K562 (cell line): ENCODE data around the gene SLC4A9. TPM values are rescaled to one million over a fixed set of nuclear protein-coding genes. Genes with fewer than 3 reads are reported as not detected.

ENCODE experiments used
- ATAC-seq: fragments of 200-7000 bp; cut with Tn5 transposase; 3 replicates; pipeline ENCODE4 v1.9.1; 2020; ENCODE audit warnings: moderate library complexity
- BruUV-seq: library from RNA; stranded (reverse); fragments of 400-500 nt; replicated peaks from 2 replicates; lab custom pipeline; 2021; lab: Mats Ljungman, UMichigan
- CTCF ChIA-PET: fragments of 300-600 bp; formaldehyde crosslinking; extraction: SDS; loops from one replicate; lab custom pipeline; 2021; ENCODE audit warnings: low intra/inter-chr PET ratio; lab: Yijun Ruan, JAX
- POLR2A ChIA-PET: fragments of 300-600, 350-650 bp; sonication (Branson Sonifier 250); formaldehyde crosslinking; extraction: SDS; loops from one replicate; lab custom pipeline; 2021; ENCODE audit warnings: antibody characterized with exemption, inconsistent platforms; lab: Yijun Ruan, JAX
- DNase-seq, 4 experiments: peaks; one replicate each; pipeline versions ENCODE4 v3.0.0 to v3.0.0-alpha.2; 2011 to 2018; ENCODE audit warnings: low spot score in 3 of 4, mixed read lengths in 3 of 4; ENCODE audit errors: extremely low read depth in 1 of 4
- FAIRE-seq: peaks from 2 replicates; lab custom pipeline; 2011; peaks lifted over from hg19 to GRCh38; lab: Jason Lieb, UNC
- H2AFZ ChIP-seq: 2 replicates; pipeline ENCODE4 v1.6.0; 2011; ENCODE audit warnings: low read depth, low read length, control low read depth, inconsistent platforms
- H3K27ac ChIP-seq: fragments of 200-600 bp; 3 replicates; pipeline ENCODE4 v1.8.0; 2011; ENCODE audit warnings: low read depth, mild to moderate bottlenecking, control low read depth, inconsistent platforms, low read length, moderate library complexity, mixed read lengths; ENCODE audit errors: extremely low read depth
- H3K27me3 ChIP-seq, 2 experiments: fragments of 300-600 bp in 1 of 2; 2 replicates in 1 of 2; 3 replicates in 1 of 2; pipeline versions ENCODE4 v1.6.0 to v1.8.0; 2011; ENCODE audit warnings: inconsistent platforms in 2 of 2, low read length in 2 of 2, mild to moderate bottlenecking in 1 of 2, mixed read lengths in 1 of 2, moderate library complexity in 1 of 2; ENCODE audit not compliant: control insufficient read depth in 2 of 2, insufficient read depth in 2 of 2
- H3K36me3 ChIP-seq: fragments of 300-600 bp; 3 replicates; pipeline ENCODE4 v1.8.0; 2011; ENCODE audit warnings: mild to moderate bottlenecking, low read length, inconsistent platforms; ENCODE audit not compliant: control insufficient read depth, insufficient read depth
- H3K4me1 ChIP-seq, 2 experiments: fragments of 200-600 bp in 1 of 2; replicated peaks in 1 of 2; 2 replicates in 1 of 2; 3 replicates in 1 of 2; pipeline versions ENCODE4 v1.5.1 to v1.8.0; 2011; ENCODE audit warnings: inconsistent platforms in 2 of 2, low read length in 2 of 2, mild to moderate bottlenecking in 1 of 2, mixed read lengths in 1 of 2, moderate library complexity in 1 of 2; ENCODE audit not compliant: control insufficient read depth in 2 of 2, insufficient read depth in 2 of 2
- H3K4me2 ChIP-seq: 2 replicates; pipeline ENCODE4 v1.6.1; 2011; ENCODE audit warnings: low read length, control low read depth, inconsistent platforms, mixed read lengths; ENCODE audit not compliant: insufficient read depth
- H3K4me3 ChIP-seq: fragments of 200-600 bp; sonication (generic), shearing (Covaris generic); 2 replicates; pipeline ENCODE4 v1.5.1; 2016; ENCODE audit warnings: control low read depth, inconsistent platforms
- H3K79me2 ChIP-seq: fragments of 200-600 bp; 3 replicates; pipeline ENCODE4 v1.8.0; 2011; ENCODE audit warnings: low read length, inconsistent platforms; ENCODE audit not compliant: control insufficient read depth, insufficient read depth
- H3K9ac ChIP-seq, 2 experiments: 2 replicates each; pipeline versions ENCODE4 v1.6.0 to v1.6.1; 2011; ENCODE audit warnings: low read depth in 2 of 2, low read length in 2 of 2, control low read depth in 1 of 2, inconsistent platforms in 1 of 2, mild to moderate bottlenecking in 1 of 2, mixed read lengths in 1 of 2; ENCODE audit not compliant: insufficient read depth in 1 of 2
- H3K9me1 ChIP-seq: one replicate; pipeline ENCODE4 v1.6.0; 2011; ENCODE audit warnings: inconsistent platforms, mild to moderate bottlenecking, low read length, moderate library complexity; ENCODE audit not compliant: control insufficient read depth, insufficient read depth
- H3K9me3 ChIP-seq: replicated peaks from 2 replicates; pipeline ENCODE4 v1.5.1; 2011; ENCODE audit warnings: low read depth, low read length, inconsistent platforms; ENCODE audit not compliant: control insufficient read depth, insufficient read depth
- H4K20me1 ChIP-seq: replicated peaks from 2 replicates; pipeline ENCODE4 v1.6.1; 2011; ENCODE audit warnings: low read length, inconsistent platforms, mixed read lengths; ENCODE audit not compliant: control insufficient read depth, insufficient read depth
- E2F8 ChIP-seq: fragments of 450-650 bp; IDR thresholded peaks from 2 replicates; pipeline ENCODE4 v1.7.1; 2018; ENCODE audit warnings: mild to moderate bottlenecking, low read depth; ENCODE audit not compliant: partially characterized antibody
- FOXM1 ChIP-seq, 2 experiments: fragments of 450-650 bp in 1 of 2; sonication (generic) in 1 of 2; formaldehyde crosslinking in 1 of 2; IDR thresholded peaks; 2 replicates each; pipeline versions ENCODE4 v1.6.1 to v1.9.0; 2017 to 2022; ENCODE audit warnings: low read depth in 2 of 2, mild to moderate bottlenecking in 2 of 2, missing genetic modification reagents in 1 of 2, moderate library complexity in 1 of 2
- GTF2F1 ChIP-seq: IDR thresholded peaks from 2 replicates; pipeline ENCODE4 v1.6.1; 2011; ENCODE audit warnings: low read depth, low read length, improper control_type of control experiment
- HDAC2 ChIP-seq: fragments of 450-650 bp; IDR thresholded peaks from 2 replicates; pipeline ENCODE4 v1.6.1; 2016; ENCODE audit warnings: mild to moderate bottlenecking
- HINFP ChIP-seq: fragments of 450-650 bp; conservative IDR thresholded peaks from 2 replicates; pipeline ENCODE4 v1.6.1; 2016; ENCODE audit warnings: missing genetic modification characterization, low read depth, mild to moderate bottlenecking, control low read depth, missing compliant biosample characterization
- MIER1 ChIP-seq: fragments of 450-650 bp; IDR thresholded peaks from 2 replicates; pipeline ENCODE4 v1.6.1; 2016; ENCODE audit warnings: antibody characterized with exemption, mild to moderate bottlenecking, low read depth
- NELFE ChIP-seq: IDR thresholded peaks from 2 replicates; pipeline ENCODE4 v1.6.1; 2011; ENCODE audit warnings: mild to moderate bottlenecking; ENCODE audit not compliant: insufficient read depth, insufficient read length
- NR3C1 ChIP-seq: sonication (generic); formaldehyde crosslinking; IDR thresholded peaks from 2 replicates; pipeline ENCODE4 v1.8.1; 2022; ENCODE audit warnings: missing genetic modification reagents
- RB1 ChIP-seq: fragments of 450-650 bp; IDR thresholded peaks from 2 replicates; pipeline ENCODE4 v1.6.1; 2017; ENCODE audit warnings: low read depth, mild to moderate bottlenecking
- RBFOX2 ChIP-seq: fragments of 200-400 bp; formaldehyde crosslinking; IDR thresholded peaks from 2 replicates; pipeline ENCODE4 v1.6.1; 2017; ENCODE audit warnings: low read depth, mild to moderate bottlenecking, low read length, moderate library complexity
- SAFB2 ChIP-seq: fragments of 200-400 bp; formaldehyde crosslinking; IDR thresholded peaks from 2 replicates; pipeline ENCODE4 v1.6.1; 2018; ENCODE audit warnings: borderline replicate concordance, low read length, low read depth, moderate library complexity; ENCODE audit not compliant: severe bottlenecking
- SREBF2 ChIP-seq: sonication (generic); formaldehyde crosslinking; IDR thresholded peaks from 2 replicates; pipeline ENCODE4 v1.4.0; 2020; ENCODE audit warnings: mild to moderate bottlenecking, missing genetic modification reagents
- TOE1 ChIP-seq, 2 experiments: fragments of 450-650 bp in 1 of 2; sonication (generic) in 1 of 2; formaldehyde crosslinking in 1 of 2; IDR thresholded peaks; 2 replicates each; pipeline versions ENCODE4 v1.7.1 to v1.8.0; 2016 to 2022; ENCODE audit warnings: borderline replicate concordance in 2 of 2, mild to moderate bottlenecking in 2 of 2, antibody characterized with exemption in 1 of 2, inconsistent platforms in 1 of 2, low read depth in 1 of 2, missing genetic modification reagents in 1 of 2, moderate library complexity in 1 of 2
- ZNF347 ChIP-seq: fragments of 450-650 bp; formaldehyde crosslinking; IDR thresholded peaks from 2 replicates; pipeline ENCODE4 v1.4.0; 2020; ENCODE audit warnings: low read depth, mild to moderate bottlenecking, moderate library complexity
- ZNF589 ChIP-seq: fragments of 200-800 bp; sonication (Bioruptor generic); IDR thresholded peaks from 2 replicates; pipeline ENCODE4 v1.6.1; 2016; ENCODE audit warnings: low read depth, missing genetic modification characterization, missing compliant biosample characterization
- ZNF780A ChIP-seq: fragments of 250-450 bp; sonication (Bioruptor Pico); IDR thresholded peaks from 2 replicates; pipeline ENCODE4 v1.5.0; 2021; ENCODE audit warnings: mild to moderate bottlenecking
- WGBS: fragments of 100-300 bp; shearing (Covaris generic); methylation state at CpG from one replicate; pipeline ENCODE4 v1.1.6; 2016; ENCODE audit warnings: low coverage, mixed read lengths; ENCODE audit not compliant: insufficient coverage; ENCODE audit errors: missing lambda C conversion rate; 5-methylcytosine and 5-hydroxymethylcytosine counted together
- in situ Hi-C: fragments of 300-500 bp; cut with MboI; formaldehyde crosslinking; loops from 4 replicates; pipeline ENCODE4 v1.15.0; 2018; ENCODE audit warnings: inconsistent platforms, mixed read lengths
- intact Hi-C: fragments of 100-400 bp; cut with micrococcal nuclease; formaldehyde crosslinking; loops from 2 replicates; pipeline ENCODE4 v1.14.2; 2022
- polyA plus RNA-seq, 8 experiments: library from polyadenylated mRNA; depleted of rRNA in 4 of 8; stranded (reverse) in 5 of 8; unstranded in 3 of 8; fragments of >200 nt; fragmentation: Nextera tagmentation in 2 of 8; fragmentation: Illumina TruSeq in 1 of 8; extraction: Ambion mirVana in 2 of 8; extraction: Trizol in 1 of 8; gene quantifications; 2 replicates each; pipeline versions ENCODE4 v1.2.1 to v1.2.3, GENCODE V29; 2011 to 2014; ENCODE audit warnings: inconsistent platforms in 1 of 8, missing spikeins in 1 of 8
- total RNA-seq, 7 experiments: library from RNA; depleted of rRNA in 6 of 7; stranded (reverse); fragments of >200 nt in 6 of 7; fragmentation: Illumina TruSeq in 2 of 7; extraction: Trizol in 2 of 7; gene quantifications; 2 replicates each; pipeline versions ENCODE4 v1.2.1 to v1.2.3, GENCODE V29; 2011 to 2021; ENCODE audit warnings: low replicate concordance in 1 of 7

SLC4A9 gene
- total and polyA plus RNA-seq, 9 of the 15 experiments (the other 6 are each of a cell fraction or from before 2014, with no cell fraction given): 0.05 to 0.13 TPM; not detected in 7

DNA sequence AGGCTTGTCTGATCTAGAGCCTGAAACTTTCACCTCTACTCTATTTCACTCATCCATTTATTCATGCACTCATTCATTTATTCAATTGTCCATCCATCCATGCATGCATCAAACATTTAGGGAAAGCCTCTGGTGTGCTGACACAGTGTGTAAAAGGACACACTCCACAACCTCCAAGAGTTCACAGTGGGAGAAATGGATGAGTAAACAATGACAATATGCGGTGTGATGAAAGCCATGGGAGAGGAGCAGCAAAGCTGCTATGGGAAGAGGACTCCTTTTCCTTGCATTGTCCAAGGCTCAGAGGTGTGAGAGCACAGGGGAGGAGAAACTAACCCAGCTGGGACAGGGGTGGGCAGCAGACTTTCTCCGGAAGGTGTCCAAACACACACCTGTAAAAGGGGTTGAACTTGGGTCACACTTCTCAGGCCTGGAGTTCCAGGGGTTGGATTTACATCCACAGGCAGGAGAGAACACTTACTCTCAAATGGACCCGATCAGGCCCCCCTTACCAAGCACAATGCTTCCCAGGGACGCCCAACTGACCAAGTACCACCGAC lies 35.9 kb upstream of the SLC4A9 start:
- no peak for TF ChIP-seq MIER1
- no peak for TF ChIP-seq NELFE
- no peak for TF ChIP-seq SAFB2
- no peak for TF ChIP-seq SREBF2 (CRISPR knock-in tag)
- no peak for TF ChIP-seq FOXM1 (IDR thresholded peaks at IDR 0.05; ENCODE audit: low read depth)
- TF ChIP-seq FOXM1 (CRISPR knock-in tag; IDR thresholded peaks at IDR 0.05; ENCODE audit: low read depth): no peak
- TF ChIP-seq TOE1 (IDR thresholded peaks at IDR 0.05; ENCODE audit: borderline replicate concordance): no peak
- TF ChIP-seq TOE1 (CRISPR knock-in tag; IDR thresholded peaks at IDR 0.05; ENCODE audit: borderline replicate concordance, low read depth): no peak
- no peak for TF ChIP-seq RBFOX2
- no peak for TF ChIP-seq ZNF589
- TF ChIP-seq E2F8: no peak
- no peak for TF ChIP-seq NR3C1 (CRISPR knock-in tag)
- TF ChIP-seq RB1: no peak
- no peak for TF ChIP-seq HINFP (tag)
- TF ChIP-seq HDAC2: no peak
- no peak for TF ChIP-seq GTF2F1
- no peak for TF ChIP-seq ZNF347 (CRISPR knock-in tag)
- no peak for TF ChIP-seq ZNF780A (CRISPR knock-in tag)
- Histone ChIP-seq H3K9ac (no peak overlapping the region), H3K36me3 (no peaks in the 10 kb centered on the region), H3K9me1 (no peaks in the 10 kb centered on the region), H3K4me2 (no peak overlapping the region), H3K27ac (no peak overlapping the region), H3K79me2 (no peaks in the 10 kb centered on the region), H2AFZ (no peak overlapping the region), H3K9me3 (no peaks in the 10 kb centered on the region), H3K27me3 (peaks cover 0 to 4% of the 10 kb centered on the region in 2 experiments; a peak in 3 of 5 replicates), H3K4me3 (no peak overlapping the region), H3K4me1 (no peaks in the 10 kb centered on the region), H4K20me1 (no peaks in the 10 kb centered on the region)
- intact Hi-C loops (no loop called here), in situ Hi-C loops (no loop called here)
- no peak for ATAC-seq
- WGBS: 5% methylated on average over 5 of the region's 5 CpGs
- no peak for DNase-seq
- ChIA-PET POLR2A (interaction anchor here (1.0 to 1.4 kb wide), 2 partner anchors 12 kb away, joined by 3 to 5 read pairs; no protein-coding TSS in a partner anchor), CTCF (no interaction called here)
- BruUV-seq: no TSS peak
- no peak for FAIRE-seq
